M059J (cell line): ENCODE measurements around the gene MX2. TPM values are rescaled to one million over a fixed set of nuclear protein-coding genes. Genes with fewer than 3 reads are reported as not detected.
"Not testable (repeated sequence)": the region's sequence is repeated elsewhere in the genome, so short reads cannot be mapped to it uniquely, and the experiment has no call there.

Source experiments
- DNase-seq: peaks from one replicate; pipeline ENCODE4 v3.0.0-alpha.2; 2012; ENCODE audit warnings: low read depth
- total RNA-seq: library from RNA; depleted of rRNA; stranded (reverse); fragments of >200 nt; shearing (Covaris generic); gene quantifications from 2 replicates; pipeline ENCODE4 v1.2.3, GENCODE V29; 2014

The MX2 gene
- total RNA-seq, 1 experiment from 2014 or later: 346 TPM

DNA sequence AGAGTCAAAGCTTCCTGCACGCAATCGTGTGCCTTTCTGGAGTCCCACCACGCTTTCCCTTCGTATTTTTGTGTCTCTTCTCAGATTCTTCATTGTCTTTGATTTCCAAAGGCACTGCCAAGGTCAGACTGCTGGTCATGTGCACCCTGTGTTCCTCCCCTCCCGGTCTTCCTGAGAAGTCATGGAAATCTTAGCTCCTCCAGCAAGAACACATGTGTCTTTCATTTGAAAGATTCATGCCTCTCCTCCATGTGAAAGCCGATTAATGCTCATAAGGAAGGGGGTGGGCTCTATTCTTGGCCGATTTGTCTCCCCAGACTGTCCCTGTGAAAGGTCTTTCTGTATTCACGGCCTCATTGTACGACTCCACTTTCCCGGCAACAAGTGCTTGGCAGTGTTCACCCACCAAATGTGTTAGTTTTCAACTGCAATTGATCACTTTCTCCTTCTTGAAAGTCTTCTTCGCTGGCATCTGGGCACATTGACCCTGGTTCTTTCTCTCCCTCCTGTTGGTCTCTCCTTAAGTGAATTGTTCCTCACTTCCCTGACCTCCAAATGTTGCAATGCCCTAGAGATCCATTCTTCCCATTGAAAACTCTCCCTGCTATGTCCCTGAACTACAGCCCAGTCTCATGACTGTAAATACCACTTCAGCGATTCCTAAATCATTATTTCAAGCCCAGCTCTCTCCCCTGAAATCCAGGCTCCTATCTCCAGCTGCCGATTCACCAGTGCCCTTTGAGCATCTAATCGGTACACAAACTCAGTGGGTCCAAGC lies 25.4 kb downstream of the MX2 start:
- no peak for DNase-seq

DNA sequence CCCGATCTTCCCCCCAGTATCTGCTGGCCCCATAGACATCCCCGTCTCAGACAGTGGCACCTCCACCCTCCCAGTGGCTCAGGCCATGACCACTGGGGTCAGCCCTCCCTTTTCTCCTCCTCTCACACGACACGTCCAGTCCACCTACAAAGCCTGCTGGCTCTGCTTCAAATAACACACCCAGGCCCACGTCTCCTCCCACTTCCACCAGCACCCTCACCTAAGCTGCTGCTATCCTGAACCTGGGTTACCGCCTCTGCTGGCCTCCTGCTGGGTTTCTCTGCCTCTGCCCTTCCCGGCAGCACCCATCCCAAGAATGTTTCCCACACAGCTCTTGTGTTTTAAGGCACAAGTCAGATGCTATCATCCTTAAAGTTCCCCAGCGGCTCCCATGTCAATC lies 26.0 kb downstream of the MX2 start:
- no peak for DNase-seq

DNA sequence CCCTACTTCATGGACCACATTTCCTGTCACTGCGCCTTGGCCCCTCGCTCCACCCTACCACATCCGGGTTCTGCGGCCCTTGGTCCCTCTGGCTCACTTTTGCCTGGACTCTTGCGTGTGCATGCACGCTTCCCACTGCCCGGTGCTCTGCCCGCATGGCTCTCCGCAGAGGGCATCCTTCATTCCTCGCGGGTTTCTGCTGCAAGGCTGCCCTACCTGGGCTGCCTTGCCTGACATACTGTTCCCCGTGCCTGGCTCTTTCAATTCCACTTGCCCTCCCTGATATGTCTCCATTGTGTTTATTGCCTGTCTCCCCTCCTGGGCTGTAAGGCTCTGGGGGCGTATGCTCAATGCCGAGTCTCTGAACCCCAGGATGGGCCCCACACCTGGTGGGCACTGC lies 26.4 kb downstream of the MX2 start:
- DNase-seq: no peak

DNA sequence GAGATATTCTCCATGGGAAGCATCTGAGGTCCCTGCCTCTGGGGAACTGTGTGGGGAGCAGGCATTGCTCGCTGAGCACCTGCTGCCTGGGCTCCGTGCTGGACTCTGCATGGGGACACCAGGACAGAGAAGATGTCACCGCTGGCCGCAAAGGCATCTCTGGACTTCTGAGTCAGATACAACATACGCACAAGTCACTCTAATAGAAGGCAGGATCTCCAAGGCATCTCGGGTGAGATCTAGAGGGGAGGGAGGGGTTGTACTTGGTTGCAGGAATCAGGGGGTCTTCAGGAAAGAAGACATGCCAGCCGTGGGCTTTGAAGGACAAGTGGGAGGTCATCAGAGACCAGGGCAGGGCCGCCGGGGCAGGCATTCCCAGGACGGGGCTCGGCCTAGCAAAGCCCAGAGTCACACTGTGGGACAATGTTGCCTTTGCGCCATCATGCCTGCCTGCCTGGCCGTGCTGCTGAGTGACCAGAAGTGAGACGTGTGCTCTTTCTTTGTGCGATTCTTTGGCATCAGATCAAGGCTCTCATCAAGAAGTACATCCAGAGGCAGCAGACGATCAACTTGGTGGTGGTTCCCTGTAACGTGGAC lies 28.3 kb downstream of the MX2 start:
- no peak for DNase-seq

DNA sequence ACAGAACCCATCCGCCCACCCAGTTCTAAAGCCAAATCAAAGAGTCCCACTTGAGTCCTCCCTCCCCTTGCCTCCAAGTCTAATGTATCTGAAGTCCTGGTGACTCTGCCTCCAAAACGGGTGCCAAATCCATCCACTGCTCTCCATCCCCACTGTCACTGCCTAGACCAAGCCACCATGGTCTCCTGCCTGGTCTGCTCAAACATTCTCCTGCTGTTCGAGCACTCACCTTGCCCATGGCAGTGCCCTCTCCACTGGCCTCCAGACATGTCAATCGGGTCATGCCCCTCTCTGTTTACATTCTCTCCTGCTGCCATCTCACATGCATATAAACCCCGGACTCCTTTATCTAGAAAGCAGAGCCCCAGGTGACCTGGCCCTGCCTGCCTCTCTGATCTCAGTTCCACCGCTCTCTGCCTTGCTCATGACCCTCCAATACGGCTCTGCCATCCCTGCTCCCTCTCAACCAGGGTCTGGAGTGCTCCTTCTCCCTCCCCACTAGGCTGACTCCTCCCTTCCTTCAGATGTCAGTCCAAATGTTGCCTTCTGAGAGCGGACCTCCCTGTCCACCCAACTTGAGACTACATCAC lies 32.1 kb downstream of the MX2 start:
- no peak for DNase-seq

DNA sequence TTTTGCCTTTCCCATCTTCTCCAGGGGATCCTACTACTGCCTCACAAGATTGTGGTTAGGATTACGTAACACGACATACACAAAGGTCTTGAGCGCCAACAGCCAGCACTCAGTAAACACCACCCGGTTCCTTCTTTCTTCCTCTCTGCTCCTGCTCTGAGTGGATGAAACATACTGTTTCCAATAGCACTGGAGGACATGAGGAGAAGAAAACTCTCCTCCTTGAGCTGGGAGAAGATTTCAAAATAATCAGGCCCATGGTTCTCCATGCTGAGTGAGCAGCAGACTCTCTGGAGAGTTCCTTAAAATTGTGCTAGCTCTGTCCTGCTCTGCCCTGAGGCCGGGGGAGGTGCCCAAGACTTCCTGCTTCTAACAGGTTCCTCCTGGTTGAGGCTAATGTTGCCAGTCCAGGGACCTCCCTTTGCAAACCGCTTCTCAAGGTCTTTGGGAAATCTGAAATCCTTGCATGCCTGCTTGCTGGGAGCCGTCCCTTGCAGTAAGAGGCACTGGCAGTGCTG lies 34.8 kb downstream of the MX2 start:
- peak; percentile 67 for DNase-seq

DNA sequence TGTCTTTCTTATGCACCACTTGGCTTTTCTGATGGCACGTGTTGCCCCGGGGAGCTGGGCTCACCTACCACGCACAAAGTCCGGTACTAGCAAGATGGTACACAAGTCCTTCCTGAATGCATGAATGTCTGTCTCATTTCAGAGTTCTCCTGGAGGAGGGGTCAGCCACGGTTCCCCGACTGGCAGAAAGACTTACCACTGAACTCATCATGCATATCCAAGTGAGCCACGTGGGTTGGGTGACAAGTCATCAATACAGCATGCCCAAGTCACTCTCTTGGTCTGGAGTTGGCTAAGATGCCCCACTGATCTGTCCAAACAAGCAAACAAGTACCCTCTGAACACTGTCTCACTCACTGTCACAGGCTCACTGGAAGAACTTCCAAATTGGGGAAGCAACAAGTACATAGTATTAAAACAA lies 35.7 kb downstream of the MX2 start:
- no peak for DNase-seq

DNA sequence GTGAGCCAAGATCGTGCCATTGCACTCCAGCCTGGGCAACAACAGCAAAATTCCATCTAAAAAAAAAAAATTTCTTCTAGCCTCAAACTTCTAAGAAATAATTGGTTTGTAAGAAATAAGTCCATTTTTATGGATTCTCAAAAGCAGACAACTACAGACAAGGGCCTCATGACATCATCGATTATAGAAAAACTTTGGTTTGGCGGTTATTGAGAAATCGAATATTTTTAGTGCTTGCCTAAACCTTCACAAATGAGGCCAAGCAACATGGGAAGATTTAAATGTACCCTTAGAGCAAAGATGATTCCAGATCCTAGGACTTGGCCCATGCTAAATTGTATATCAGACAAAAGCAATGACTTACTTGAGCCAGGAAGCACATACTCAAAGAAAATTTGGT lies 36.4 kb downstream of the MX2 start:
- DNase-seq: no peak

DNA sequence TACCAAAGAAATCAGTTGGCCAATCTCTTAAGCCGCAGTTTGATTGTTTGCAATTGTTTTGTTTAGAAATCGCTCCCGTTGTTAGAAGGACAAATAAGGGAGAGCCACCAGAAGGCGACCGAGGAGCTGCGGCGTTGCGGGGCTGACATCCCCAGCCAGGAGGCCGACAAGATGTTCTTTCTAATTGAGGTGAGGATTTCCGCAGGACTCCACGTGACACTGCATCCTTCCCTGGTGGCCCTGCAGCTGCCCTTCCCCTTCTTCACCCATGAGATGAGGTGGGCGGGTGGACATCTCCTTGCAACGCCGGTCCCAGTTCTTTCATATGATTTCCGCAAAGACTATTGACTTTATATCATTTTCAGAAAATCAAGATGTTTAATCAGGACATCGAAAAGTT lies 37.0 kb downstream of the MX2 start:
- DNase-seq: no peak

DNA sequence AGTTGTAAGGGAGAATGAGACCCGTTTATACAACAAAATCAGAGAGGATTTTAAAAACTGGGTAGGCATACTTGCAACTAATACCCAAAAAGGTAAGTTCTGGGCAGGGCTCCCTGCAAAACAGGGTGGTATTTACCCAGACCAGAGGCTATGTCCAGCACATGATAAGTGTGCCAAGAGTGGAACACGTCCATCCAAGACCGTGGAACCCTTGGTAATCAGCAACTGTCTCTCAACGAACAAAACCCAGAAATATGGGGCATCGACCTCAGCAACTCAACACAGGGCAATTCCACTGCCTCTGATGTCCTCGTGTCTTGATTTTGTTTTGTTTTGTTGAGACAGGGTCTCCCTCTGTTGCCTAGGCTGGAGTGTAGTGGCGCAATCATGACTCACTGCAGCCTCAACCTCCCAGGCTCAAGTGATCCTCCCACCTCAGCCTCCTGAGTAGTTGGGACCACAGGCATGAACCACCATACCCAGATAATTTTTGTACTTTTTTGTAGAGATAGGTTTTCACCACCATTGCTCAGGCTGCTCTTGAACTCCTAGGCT lies 37.5 kb downstream of the MX2 start:
- no peak for DNase-seq

DNA sequence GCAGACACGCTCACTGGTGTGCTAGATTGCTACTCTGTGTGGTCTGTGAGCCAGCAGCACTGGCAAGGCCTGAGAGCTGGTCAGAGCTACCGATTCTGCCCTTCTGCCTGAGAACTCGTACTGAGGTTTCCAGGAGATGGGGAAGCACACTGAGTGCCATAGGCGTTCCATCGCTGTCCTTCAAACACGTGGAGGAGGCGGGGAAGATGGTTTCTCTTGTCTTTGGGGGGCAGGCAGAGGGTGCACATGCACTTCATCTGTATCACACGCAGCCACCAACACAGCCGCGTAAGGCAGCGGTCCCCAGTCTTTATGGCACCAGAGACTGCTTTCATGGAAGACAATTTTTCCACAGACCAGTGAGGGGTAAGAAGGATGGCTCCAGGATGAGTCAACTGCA lies 40.4 kb downstream of the MX2 start:
- DNase-seq: no peak

DNA sequence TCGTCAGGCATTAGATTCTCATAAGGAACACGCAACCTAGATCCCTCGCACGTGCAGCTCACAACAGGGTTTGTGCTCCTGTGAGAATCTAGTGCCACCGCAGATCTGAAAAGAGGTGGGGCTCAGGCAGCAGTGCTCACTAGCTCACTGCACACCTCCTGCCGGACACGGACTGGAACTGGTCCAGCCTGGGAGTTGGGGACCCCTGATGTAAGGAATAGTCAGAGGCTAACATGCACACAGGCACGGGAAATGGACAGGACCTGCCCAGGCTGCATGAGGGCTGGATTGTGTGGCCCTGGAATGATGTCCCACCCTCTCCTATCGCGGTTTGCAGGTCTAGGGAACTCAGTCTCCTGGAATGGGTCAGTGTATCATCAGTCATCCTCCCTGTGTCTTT lies 41.0 kb downstream of the MX2 start:
- DNase-seq: no peak

DNA sequence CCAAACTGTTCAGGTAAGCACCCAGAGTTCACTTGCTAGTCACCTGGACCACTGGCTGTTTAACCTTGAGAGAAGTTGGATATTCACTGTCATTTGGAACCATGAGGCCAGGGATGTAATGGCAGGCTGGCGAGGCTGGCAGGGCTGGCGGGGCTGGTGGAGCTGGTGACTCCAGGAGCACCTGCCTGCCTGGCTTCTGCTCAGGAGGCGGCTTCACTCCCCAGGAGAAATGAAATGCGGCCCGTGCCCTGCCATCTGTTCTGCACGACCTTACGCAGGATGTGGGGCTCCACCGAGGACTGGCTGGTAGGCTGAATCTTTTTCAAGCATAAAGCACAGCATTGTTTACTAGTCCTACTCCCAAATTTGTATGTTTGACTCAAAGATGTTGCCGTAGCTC lies 41.5 kb downstream of the MX2 start:
- DNase-seq: no peak

DNA sequence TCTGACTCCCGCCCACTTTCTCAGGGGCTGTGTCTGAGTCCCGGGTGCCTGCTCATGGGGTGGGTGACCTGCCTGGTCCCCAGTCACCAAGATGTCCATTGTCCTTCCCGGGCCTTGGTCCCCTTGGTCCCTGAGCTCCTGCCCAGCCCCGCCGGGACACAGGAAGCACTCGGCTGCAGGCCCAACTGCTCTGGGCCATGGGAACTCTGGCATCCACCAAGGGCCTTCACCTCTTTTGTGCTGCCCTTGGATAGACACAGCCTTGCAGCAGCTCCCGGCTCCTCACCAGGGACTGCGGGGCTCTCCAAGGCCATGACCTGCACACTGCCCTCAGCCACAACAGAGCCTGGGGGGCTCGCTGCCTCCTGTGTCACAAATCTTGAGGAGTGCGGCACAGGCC lies 42.1 kb downstream of the MX2 start:
- DNase-seq: no peak

DNA sequence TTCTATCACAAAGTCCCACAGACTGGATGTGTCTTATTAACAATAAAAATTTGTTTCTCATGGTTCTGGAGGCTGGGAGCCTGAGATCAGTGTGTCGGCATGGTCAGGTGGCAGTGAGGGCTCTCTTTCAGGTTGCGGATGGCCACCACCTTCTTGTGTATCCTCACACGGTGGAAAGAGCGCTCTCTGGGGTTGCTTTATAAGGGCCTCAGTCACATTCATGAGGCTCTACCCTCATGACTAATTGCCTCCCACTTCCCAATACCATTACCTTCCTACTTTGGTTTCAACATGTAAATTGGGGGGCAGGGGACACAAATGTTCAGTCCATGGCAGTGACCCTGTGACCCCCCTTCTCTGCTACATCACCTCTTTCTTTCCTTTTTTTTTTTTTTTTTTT lies 43.5 kb downstream of the MX2 start:
- DNase-seq: no peak

DNA sequence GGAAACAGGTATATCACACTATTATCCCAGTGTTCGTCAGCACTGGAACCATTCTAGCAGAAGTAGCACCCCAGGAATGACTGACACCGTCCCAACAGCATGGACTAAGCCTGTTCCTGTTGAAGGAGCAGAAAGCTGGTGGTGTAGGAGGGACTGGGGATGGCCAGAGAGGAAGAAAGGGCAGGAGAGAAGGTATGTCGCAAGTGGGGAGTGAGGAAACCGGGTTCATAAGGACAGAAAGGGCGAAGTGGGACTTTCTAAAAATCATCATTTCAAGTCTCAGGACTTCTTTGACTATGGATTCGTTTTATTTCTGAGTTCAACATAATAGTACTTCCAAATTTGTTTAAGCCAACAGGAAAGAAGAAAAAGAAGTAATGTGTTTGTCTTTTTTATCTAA lies 44.5 kb downstream of the MX2 start:
- no peak for DNase-seq

DNA sequence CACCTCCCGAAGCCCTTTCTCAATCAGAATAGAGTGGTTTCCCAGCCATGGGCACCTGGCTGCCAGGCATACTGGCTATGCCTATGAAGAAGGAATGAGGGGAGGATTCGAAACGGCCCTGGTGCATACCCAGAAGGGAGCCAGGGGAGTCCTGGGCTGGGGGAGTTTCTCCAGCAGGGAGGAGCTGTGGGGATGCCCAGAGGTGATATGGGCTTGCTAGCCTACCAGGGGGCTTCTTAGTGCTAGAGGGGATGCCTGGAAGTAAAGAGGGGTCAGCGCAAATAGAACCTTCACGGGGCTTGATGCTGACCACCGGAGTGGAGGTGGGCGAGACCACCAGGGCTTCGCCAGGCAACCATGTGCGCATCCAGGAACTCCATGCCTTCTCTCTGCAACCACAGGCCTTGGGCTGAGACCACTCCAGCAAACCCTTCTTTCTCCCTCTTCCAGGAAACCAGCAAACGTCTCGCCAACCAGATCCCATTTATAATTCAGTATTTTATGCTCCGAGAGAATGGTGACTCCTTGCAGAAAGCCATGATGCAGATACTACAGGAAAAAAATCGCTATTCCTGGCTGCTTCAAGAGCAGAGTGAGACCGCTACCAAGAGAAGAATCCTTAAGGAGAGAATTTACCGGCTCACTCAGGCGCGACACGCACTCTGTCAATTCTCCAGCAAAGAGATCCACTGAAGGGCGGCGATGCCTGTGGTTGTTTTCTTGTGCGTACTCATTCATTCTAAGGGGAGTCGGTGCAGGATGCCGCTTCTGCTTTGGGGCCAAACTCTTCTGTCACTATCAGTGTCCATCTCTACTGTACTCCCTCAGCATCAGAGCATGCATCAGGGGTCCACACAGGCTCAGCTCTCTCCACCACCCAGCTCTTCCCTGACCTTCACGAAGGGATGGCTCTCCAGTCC lies 46.0 kb downstream of the MX2 start:
- no peak for DNase-seq

DNA sequence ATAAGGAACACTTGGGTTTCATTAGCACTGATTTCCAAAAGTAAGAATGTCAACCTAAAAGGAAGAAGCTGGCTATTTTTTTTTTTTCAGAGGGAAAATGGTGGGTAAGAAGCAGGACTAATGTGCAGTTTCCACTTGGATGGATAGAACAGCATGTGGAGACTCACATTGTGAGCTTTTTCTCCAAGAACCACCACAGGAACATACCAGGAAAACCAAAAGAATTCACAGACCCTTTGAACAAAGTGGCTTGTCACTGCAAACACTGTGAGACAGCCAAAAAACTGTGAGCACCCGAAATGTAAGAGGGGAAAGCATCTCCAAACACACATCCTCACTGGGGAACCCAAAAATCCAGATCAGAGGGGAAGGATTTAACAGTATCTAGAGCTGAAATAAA lies 48.5 kb downstream of the MX2 start:
- DNase-seq: peak; percentile 59

DNA sequence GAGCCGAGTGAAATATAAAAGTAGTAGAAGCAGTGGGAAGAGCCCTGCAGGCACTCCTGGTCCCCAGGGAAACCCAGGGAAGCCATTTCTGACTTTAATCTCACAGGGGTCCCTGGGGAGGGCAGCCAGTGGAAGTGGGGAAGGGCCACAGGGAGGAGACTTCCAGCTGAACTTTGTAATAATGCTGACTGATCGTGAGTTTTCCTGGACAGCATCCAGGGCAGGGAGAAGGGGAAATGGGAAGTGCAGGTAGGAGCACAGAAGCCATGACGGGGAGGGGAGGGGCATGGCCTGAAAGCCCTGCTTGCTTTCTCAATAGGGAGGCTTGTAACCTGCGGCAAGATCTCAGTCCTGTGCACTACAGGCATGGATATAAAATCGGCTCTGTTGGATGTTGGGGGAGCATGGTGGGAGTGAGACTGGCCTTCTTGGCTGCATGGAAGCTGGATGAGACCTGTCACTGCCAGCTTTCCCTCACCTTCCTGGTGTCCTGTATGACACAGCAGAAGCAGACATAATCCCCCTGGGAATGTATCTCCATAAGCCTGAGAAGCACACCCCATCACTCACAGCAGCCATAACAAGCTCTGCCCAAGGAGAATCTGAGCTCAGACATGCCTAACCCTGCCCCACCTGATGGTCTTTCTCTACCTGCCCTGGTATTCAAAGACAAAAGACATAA lies 49.1 kb downstream of the MX2 start:
- peak; percentile 56 for DNase-seq

DNA sequence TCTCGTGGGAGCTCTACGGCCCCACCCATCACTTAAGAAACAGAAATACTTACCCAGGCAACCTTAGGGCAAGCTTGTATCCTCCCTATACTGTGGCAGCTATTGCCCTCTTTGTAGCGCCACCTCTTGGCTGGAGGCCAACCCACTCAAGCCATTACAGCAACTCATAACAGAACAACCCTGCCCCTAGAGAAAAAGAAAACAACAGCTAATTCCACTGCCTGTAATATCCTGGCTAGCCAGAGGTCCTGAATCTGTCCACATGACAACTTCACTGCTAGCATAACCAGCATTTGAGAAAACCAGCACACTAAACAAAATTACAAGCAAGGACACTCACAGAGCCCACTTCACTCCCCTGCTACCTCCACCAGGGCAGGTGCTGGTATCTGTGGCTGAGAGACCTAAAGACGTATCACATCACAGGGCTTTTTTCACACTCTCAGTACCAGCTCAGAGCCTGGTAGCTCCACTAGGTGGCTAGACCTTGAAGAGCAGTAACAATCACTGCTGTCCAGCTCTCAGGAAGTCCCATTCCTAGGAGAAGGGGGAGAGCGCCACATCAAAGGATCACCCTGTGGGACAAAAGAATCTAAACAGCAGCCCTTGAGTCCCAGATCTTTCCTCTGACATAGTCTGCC lies 49.7 kb downstream of the MX2 start:
- peak; percentile 77 for DNase-seq

DNA sequence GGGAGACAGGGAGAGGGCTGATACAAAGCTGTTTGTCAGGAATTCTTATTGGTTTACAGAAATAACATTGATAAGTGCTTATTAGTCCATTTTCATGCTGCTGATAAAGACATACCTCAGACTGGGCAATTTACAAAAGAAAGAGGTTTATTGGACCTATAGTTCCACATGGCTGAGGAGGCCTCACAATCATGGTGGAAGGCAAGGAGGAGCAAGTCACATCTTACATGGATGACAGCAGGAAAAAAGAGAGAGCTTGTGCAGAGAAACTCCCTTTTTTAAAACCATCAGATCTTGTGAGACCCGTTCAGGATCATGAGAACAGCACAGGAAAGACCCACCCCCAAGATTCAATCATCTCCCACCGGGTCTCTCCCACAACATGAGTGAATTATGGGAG lies 55.7 kb downstream of the MX2 start:
- DNase-seq: not testable (repeated sequence)
